VCaP (cell line): ENCODE measurements around the gene RNASE11.

ENCODE experiments used
- H3K27ac ChIP-seq: fragments of 450-650 bp; 2 replicates; pipeline ENCODE4 v1.5.1; 2017
- TF ChIP-seq, protein P1 (sequence below): fragments of 450-650 bp; conservative IDR thresholded peaks from 2 replicates; pipeline ENCODE4 v1.5.1; 2017; ENCODE audit warnings: mild to moderate bottlenecking, moderate library complexity

Gene RNASE11

DNA sequence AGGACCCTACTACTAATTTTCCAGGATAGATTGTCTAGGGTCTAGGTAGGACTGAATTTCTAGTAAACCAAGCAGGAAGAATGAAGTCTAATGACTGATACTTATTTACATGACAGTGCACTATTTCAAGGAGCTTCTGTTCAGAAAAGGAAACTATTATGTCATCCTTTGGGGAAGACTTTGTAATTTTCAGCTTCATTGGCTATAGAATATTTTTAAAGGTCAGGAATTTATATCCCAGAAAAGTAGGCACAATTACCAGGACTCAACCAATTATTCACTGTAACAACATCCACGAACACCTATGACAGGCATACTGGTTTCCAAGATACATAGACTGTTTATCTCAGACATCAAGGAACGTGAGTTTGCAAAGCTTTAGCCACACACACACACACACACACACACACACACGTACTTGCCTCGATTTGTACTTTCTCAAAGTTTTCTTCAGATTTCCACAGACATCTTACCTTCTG lies 30.5 kb upstream of the RNASE11 start:
- TF ChIP-seq, protein P1, sequence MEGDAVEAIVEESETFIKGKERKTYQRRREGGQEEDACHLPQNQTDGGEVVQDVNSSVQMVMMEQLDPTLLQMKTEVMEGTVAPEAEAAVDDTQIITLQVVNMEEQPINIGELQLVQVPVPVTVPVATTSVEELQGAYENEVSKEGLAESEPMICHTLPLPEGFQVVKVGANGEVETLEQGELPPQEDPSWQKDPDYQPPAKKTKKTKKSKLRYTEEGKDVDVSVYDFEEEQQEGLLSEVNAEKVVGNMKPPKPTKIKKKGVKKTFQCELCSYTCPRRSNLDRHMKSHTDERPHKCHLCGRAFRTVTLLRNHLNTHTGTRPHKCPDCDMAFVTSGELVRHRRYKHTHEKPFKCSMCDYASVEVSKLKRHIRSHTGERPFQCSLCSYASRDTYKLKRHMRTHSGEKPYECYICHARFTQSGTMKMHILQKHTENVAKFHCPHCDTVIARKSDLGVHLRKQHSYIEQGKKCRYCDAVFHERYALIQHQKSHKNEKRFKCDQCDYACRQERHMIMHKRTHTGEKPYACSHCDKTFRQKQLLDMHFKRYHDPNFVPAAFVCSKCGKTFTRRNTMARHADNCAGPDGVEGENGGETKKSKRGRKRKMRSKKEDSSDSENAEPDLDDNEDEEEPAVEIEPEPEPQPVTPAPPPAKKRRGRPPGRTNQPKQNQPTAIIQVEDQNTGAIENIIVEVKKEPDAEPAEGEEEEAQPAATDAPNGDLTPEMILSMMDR, result no peak
- no peak overlapping the region for H3K27ac ChIP-seq

DNA sequence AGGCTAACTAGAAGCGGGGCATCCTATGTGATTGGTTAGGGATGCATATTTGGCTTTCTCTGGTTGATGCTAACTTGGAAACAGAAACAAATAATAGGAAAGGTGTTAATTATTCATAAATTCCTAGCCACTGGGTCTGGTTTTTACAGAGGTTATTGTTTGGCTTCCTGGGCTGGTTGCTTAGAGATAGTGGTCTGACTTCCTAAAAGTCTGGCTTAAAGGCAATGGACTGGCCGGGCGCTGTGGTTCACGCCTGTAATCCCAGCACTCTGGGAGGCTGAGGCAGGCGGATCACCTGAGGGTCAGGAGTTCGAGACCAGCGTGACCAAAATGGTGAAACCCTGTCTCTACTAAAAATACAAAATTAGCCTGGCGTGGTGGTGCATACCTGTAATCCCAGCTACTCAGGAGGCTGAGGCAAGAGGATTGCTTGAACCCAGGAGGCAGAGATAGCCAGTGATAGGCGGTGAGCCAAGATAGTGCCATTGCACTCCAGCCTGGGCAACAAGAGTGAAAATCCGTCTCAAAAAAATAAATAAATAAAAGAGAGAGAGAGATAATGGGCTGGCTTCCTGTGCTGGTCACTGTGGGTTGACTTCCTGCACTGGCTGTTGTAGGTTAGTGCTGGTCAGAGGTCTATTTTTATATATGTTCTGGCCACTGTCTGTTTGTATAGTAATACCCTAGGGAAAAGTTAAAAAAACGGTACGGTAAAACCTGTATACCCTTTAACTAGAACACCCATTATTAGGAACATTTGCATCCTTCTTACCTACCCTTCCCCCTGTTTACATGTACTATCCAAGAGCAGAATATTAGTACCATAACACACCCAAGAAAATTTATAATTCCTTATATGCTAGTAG lies 29.6 kb upstream of the RNASE11 start:
- TF ChIP-seq, protein P1, result no peak
- H3K27ac ChIP-seq, result no peak overlapping the region

DNA sequence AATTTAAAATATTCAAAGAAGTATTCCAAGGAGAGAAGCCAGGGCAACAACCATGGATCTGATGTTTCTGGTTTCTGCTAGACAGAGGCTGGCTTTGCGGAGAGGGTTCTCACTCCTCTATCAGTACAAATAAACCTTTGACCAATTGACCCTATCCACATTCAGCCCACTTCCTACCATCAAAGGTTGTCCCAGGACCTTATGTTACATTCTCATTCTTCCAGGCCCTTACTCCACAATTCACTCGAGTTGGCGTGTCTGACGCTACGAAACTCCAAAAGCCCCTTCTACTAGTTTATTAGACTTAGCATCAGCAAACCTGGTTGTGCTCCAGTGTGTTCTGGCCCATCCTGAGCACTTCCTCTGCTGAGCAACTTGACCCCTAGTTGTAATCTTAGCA lies 28.2 kb upstream of the RNASE11 start:
- TF ChIP-seq, protein P1, result no peak

GRCh38 chr14:20614038-20614840 lies 26.4 kb upstream of the RNASE11 start:
- H3K27ac ChIP-seq, result peak overlapping the region; percentile 47
- TF ChIP-seq, protein P1, result no peak

More for the DNA sequence above, 28.2 kb upstream of the RNASE11 start:
- no peak overlapping the region for H3K27ac ChIP-seq

GRCh38 chr14:20613094-20614037 lies 25.6 kb upstream of the RNASE11 start:
- TF ChIP-seq, protein P1, result peak; percentile 76
- peak overlapping the region; percentile 47 for H3K27ac ChIP-seq

DNA sequence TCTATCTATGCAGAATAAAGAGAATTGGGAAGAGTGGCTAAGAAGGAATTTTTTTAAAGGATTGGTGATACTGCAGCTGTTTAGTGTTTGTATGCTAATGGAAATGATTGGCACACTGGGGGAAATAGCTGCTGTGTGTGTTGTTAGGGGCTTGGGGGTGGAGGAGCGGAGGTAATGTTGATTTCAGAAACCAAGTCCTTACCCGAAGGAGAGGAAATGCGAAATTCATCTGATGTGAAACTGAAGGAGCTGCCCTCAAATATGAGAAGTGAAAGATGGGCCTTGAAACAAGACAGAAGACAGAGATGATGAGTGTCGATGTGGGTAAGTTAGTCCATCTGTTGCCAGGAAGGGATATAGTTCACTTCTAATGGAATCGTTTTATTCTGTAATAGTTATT lies 24.6 kb upstream of the RNASE11 start:
- TF ChIP-seq, protein P1, result no peak
- no peak overlapping the region; the same call in 1 of the 2 replicates for H3K27ac ChIP-seq
